Ascending aorta (tissue), 2 donors: ENCODE data around the gene DNAH1. TPM values are rescaled to one million over a fixed set of nuclear protein-coding genes. Genes with fewer than 3 reads are reported as not detected.

ENCODE experiments used
- DNase-seq, 2 donors: peaks; one replicate each; pipeline ENCODE4 v3.0.0-alpha.2; 2019; ENCODE audit warnings: low spot score in 2 of 2
- H3K27ac ChIP-seq, 2 donors: fragments of 200-600 bp; sonication (generic); one replicate each; pipeline ENCODE4 v1.5.1; 2016 to 2017; ENCODE audit warnings: mild to moderate bottlenecking in 1 of 2
- H3K27me3 ChIP-seq: fragments of 200-600 bp; sonication (generic); one replicate; pipeline ENCODE4 v1.5.1; 2017
- H3K36me3 ChIP-seq, 2 donors: fragments of 200-600 bp; sonication (generic); one replicate each; pipeline ENCODE4 v1.5.1; 2016
- H3K4me1 ChIP-seq, 2 donors: fragments of 200-600 bp; sonication (generic); one replicate each; pipeline ENCODE4 v1.5.1; 2016 to 2017; ENCODE audit warnings: mild to moderate bottlenecking in 1 of 2
- H3K4me3 ChIP-seq, 2 donors: fragments of 200-600 bp; sonication (generic); one replicate each; pipeline ENCODE4 v1.5.1; 2016 to 2017; ENCODE audit warnings: mild to moderate bottlenecking in 1 of 2
- H3K9me3 ChIP-seq, 2 donors: fragments of 200-600 bp; sonication (generic); one replicate each; pipeline ENCODE4 v1.5.1; 2016
- CTCF ChIP-seq, 3 experiments: fragments of 200-600 bp in 2 of 3; fragments of 450-650 bp in 1 of 3; sonication (generic) in 2 of 3; IDR thresholded peaks; one replicate each; pipeline ENCODE4 v1.5.1; 2016 to 2019; ENCODE audit warnings: antibody characterized with exemption in 3 of 3, mild to moderate bottlenecking in 1 of 3, moderate library complexity in 1 of 3
- intact Hi-C: fragments of 100-400 bp; cut with DNase I; formaldehyde crosslinking; loops from one replicate; pipeline ENCODE4 v1.15.1; 2023
- total RNA-seq: library from RNA; depleted of rRNA; stranded (reverse); fragments of >200 nt; gene quantifications from one replicate; pipeline ENCODE4 v1.1.0, GENCODE V29; 2016

Gene DNAH1
- total RNA-seq, 1 donor from 2014 or later, result 7.6 TPM

DNA sequence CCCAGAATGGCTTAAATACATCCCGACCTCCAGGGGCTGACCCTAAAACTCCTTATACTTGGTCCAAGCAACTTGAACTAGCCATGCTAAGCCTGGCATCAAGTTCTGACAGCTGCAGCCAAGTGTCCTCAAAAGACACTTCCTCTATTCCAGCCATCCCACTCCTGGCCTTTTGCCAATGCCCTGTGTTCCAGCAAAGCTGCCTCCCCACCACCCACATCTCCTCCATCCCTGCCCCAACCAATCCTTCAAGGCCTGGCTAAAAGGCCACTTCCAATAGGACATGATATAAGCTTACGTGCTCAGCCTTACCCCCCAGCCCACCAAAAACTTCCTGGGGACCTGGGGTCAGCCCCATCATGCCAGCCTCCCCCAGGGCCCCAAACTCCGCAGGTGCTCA is 87.8 kb downstream of the DNAH1 start:
- Histone ChIP-seq H3K36me3 (peaks cover 66 to 75% of the 10 kb centered on the region in 2 donors), H3K9me3 (no peaks in the 10 kb centered on the region)
- DNase-seq, result no peak

DNA sequence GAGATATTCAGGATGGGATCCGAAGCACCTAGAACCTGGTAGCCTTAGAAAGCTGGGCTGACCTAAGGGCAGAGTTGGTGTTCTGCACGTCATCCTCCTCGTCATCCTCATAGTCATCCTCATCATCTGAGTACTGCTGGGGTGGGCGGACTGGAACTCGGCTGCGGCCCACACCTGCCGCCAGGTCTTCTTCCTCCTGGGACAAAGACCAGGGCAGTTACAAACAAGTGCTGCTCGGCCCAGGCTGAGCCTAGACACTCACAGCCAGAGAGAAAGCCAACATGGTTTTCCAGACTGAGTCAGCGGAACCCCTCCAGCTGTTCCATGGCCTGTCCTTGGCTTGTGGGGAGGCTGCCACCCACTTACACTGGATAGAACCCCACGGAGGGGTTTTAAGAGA is 88.3 kb downstream of the DNAH1 start:
- Histone ChIP-seq H3K9me3 (no peaks in the 10 kb centered on the region), H3K27me3 (no peaks in the 10 kb centered on the region), H3K36me3 (peaks cover 66 to 75% of the 10 kb centered on the region in 2 donors), H3K27ac (no peak overlapping the region), H3K4me3 (no peak overlapping the region), H3K4me1 (peaks cover 8 to 10% of the 10 kb centered on the region in 2 donors)
- intact Hi-C loops, result loop anchor here (10.0 kb wide), 1 partner anchor 170 kb away; the partner anchor contains the start of gene TWF2
- DNase-seq, result no peak
- no peak for TF ChIP-seq CTCF (IDR thresholded peaks at IDR 0.05)

More for the DNA sequence above, 87.8 kb downstream of the DNAH1 start:
- H3K27ac ChIP-seq, result no peak overlapping the region
- peaks cover 3 to 6% of the 10 kb centered on the region in 2 donors for H3K4me1 ChIP-seq
- H3K27me3 ChIP-seq, result no peaks in the 10 kb centered on the region
- no peak overlapping the region for H3K4me3 ChIP-seq
- intact Hi-C loops, result loop anchor here (10.0 kb wide), 1 partner anchor 169 kb away; the partner anchor contains the start of gene TWF2
- no peak for TF ChIP-seq CTCF (IDR thresholded peaks at IDR 0.05)

GRCh38 chr3:52405066-52405465 is 88.9 kb downstream of the DNAH1 start:
- Histone ChIP-seq H3K36me3 (peaks cover 66 to 75% of the 10 kb centered on the region in 2 donors), H3K4me3 (no peak overlapping the region), H3K9me3 (no peaks in the 10 kb centered on the region), H3K27ac (no peak overlapping the region), H3K4me1 (peaks cover 8 to 10% of the 10 kb centered on the region in 2 donors), H3K27me3 (no peaks in the 10 kb centered on the region)
- TF ChIP-seq CTCF (IDR thresholded peaks at IDR 0.05), result no peak
- intact Hi-C loops, result loop anchor here (5.0 to 10.0 kb wide), 2 partner anchors 128 to 170 kb away; partner anchors contain the start of genes TWF2 and WDR82
- DNase-seq, result no peak

GRCh38 chr3:52405601-52406110 is 89.5 kb downstream of the DNAH1 start:
- Histone ChIP-seq H3K27me3 (no peaks in the 10 kb centered on the region), H3K4me3 (no peak overlapping the region), H3K36me3 (peaks cover 66 to 72% of the 10 kb centered on the region in 2 donors), H3K4me1 (peaks cover 8 to 10% of the 10 kb centered on the region in 2 donors), H3K9me3 (no peaks in the 10 kb centered on the region), H3K27ac (no peak overlapping the region)
- no peak for TF ChIP-seq CTCF (IDR thresholded peaks at IDR 0.05)
- no peak for DNase-seq
- intact Hi-C loops, result loop anchor here (5.0 to 10.0 kb wide), 2 partner anchors 128 to 171 kb away; partner anchors contain the start of genes TWF2 and WDR82

GRCh38 chr3:52406231-52406661 is 90.1 kb downstream of the DNAH1 start:
- peaks cover 8 to 12% of the 10 kb centered on the region in 2 donors for H3K4me1 ChIP-seq
- no peak overlapping the region for H3K27ac ChIP-seq
- H3K4me3 ChIP-seq, result no peak overlapping the region
- TF ChIP-seq CTCF (IDR thresholded peaks at IDR 0.05), result no peak
- no peak for DNase-seq
- intact Hi-C loops, result loop anchor here (5.0 to 10.0 kb wide), 2 partner anchors 129 to 171 kb away; partner anchors contain the start of genes TWF2 and WDR82
- H3K36me3 ChIP-seq, result peaks cover 66% of the 10 kb centered on the region in 2 donors
- no peaks in the 10 kb centered on the region for H3K27me3 ChIP-seq
- H3K9me3 ChIP-seq, result no peaks in the 10 kb centered on the region
